GM21576 (cell line): ENCODE measurements around the gene HOXB9.

ENCODE experiments used
- ATAC-seq: cut with Tn5 transposase; IDR thresholded peaks from one replicate; pipeline ENCODE4 v1.9.1; 2021; ENCODE audit warnings: mild to moderate bottlenecking, moderate library complexity; ENCODE audit not compliant: unreplicated experiment

Gene HOXB9

DNA sequence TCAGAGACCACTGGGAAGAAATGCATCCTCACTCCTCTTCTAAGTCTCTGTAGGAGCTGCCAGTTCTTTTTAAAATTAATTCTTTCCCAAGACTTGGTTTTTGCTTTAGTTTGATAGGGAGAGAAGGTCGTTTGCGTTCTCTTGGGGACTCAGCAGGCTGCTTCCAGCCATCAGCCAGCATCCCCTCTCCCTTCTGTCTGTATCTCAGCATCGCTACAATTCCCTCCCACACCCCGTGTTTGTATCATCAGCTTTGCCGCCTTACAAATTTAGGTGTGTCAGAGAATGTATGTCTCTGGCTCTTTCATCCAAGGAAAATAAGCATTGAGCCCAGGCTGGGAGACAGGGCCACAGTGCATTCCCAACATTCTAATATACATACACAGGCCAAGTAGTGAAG, 26.8 kb downstream of the HOXB9 start:
- no peak for ATAC-seq

DNA sequence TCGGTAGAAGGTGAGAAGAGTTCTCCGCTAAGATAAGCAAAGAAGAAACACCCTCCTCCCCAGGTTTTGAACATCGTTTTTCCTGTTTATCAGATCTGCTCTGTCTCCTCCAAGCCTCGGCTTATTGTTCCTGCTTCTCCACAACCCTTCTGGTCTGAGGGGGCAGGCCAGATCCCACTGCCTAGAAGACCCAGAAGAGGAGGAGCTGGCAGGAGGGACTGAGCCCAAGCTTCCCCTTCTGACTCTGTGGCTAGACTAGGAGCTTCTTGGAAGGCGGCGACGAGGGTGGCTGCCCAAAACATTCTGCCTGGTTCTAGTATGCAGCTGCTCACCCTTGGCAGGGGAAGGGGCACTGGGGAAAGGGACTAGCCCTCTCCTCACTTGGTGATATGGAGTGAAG, 27.4 kb downstream of the HOXB9 start:
- ATAC-seq: no peak

DNA sequence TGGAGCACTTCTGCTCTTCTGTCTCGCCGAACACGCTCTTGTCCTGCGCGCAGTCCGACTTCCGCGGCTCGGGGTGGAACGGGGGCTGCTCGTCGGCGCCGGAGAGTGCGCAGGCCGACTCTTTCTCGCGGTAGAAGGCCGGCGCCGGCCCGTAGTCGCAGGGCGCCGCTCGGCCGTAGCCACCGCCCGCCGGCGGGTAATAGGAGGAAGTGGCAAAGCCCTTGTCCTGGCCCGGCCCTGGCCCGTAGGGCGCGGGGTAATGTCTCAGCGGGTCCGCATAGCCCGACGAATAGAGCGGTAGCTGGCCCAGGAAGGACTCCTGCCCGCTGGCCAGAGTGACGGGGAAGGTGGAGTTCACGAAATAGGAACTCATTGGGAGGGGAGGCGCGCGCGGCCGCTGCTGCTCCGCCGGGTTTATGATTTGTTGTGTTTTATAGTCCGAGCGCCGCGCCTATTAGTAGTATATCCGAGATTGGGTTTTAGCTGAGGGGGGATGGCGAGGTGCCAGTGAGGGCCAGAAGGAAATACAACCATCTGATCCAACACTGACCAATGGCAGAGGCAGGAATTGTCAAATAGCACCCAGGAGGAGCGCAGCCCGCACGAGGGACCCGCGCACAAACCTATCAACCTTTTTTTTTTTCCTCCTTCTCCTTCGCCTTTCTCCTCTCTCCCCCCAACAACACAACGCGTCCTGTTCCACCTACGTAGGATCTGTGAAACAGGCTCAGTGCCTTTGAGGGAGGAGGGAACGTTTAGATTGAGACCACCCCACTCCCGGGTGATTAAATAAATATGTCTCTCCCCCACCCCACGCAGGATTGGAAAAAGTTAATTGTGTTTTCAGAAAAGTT, 28.2 kb downstream of the HOXB9 start:
- ATAC-seq: no peak

DNA sequence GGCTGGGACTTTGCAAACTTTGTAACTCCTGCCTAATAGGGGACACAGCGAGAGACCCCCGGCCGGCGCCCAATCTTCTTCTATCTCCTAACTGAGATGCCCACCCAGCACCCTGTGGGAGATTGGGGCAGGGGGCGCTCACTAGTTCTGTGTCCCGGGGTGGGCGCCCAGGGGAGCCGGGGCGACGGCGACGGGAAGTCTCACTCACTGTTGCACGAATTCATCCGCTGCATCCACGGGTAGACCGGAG, 28.7 kb downstream of the HOXB9 start:
- ATAC-seq: no peak

DNA sequence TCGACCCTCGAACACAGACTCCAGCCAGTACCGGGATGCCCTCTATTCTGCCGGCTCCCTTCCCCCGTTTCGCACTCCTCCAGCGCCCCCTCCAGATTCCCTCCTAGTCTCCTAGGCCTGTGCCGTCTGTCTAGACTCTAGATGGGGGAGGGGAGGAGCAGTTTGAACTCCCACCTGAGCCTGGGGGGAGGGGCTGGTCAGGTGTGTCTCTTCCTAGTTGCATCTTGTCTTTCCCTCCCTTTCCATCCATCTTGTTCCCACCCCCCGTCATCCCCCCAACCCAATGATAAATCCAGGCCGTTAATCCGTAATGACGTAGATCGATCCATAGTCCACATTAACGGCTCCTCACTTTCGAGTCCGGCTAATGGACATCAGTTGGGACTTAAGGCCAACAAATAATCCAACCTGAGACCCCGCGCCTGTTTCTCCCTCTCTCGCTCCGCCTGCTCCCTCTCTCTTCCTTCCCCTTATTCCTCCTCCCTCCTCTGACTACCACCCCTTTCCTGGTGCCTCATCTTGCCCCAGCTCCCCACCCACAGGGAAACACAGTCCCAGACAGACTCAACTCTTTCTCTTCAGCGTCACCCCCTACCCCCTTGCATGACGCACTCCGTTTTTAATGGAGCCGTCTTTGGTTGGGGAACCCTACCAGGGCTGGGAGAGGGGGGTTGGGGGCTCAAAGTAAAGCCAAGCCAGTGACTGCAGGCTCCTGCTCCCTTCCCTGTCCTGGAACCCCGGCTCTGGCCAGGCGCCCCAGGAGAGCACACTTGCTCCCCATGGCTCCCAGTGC, 29.2 kb downstream of the HOXB9 start:
- ATAC-seq: no peak

DNA sequence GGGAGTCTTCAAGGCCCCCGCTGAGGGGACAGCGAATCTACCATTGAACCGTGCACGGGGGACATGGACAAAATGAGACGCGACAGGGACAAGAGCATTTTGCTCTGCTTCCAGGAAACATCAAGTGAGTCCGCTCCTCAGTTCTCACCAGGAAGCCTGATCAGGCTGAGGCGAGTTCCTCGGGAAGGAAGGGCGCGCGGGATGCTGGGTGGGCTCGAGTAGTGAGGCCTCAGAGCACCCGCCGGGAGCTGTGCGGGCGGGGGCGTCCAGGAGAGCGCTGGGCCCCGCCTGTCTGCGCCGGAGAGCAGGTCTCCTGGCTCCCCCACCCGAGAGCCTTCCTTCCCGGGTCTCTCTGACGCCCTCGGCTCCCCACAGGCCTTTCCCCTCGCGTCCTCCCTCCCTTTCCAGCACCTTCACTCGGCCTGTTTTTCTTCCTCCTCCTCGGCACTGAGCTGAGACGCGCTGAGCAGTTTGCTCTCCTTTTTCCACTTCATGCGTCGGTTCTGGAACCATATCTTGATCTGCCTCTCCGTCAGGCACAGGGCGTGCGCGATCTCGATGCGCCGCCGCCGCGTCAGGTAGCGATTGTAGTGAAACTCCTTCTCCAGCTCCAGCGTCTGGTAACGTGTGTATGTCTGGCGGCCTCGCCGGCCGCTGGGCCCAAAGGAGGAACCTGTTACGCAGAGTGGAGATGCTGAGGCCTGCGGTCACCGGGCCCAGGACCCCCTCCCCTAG, 30.0 kb downstream of the HOXB9 start:
- no peak for ATAC-seq

DNA sequence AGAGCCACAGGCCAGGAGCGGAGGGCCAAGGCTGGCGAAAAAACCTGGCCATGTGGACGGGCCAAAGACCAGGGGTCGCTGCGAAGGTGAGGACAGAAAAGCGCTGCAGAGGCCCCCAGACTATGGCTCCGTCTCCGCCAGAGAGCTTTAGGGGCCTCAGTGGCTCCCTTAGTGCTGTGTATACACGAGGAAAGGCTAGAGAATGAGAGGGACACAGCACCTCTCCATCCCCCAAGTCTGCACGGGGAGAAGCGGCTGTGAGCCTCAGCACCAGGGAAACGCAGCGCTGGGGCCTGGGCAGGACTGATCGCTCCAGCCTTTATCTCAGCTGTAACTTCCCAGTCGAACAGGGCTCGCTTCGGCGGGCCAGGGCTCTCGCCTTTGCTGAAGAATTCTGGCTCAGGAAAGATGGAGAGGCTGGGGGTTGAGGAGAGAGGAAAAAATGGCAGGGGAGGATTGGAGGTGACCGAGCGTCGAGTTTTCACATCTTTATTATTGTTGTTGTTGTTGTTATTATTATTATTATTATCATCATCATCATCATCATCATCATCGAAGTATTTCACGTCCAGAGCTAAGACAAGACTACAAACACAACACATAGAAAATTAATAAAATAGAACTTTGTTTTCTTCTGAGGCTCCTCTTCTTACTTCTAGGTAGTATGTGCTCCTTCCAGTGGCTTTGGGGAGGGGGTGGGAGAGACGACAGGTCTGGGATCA, 30.7 kb downstream of the HOXB9 start:
- ATAC-seq: no peak

DNA sequence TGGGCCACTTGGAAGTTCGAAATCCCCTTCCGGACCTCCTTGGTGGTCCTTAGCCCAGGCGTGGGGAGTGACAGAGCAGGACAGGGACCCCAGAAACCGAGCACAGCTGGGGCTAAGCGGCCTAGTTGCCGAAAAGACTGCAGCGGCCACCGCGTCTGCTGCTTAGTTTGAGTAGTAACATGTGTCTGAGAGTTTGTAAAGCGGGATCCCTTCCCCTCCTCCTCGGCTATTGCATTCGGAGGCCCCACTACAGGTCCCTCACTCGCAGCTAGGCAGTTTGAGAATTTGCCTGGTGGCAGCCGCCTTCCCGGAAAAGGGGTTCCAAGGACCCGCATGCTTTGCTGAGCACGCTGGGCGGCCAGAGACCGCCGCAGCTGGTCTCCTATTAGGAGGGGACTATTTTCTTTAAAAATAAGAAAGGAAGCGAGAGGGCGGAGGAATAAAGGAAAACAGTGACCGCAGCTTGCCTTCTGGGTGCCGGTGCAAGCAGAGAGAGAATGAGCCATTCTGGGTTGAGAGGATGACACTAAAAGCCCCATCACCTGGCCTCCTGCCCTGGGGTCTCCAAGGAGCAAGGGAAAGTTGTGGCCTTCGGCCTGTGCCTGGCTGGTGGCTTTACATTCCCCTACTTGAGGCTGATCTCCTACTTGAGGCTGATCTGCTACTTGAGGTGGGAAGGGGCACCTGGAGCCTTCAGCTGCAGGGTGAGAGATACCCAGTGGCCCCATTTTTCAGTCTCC, 31.4 kb downstream of the HOXB9 start:
- no peak for ATAC-seq

DNA sequence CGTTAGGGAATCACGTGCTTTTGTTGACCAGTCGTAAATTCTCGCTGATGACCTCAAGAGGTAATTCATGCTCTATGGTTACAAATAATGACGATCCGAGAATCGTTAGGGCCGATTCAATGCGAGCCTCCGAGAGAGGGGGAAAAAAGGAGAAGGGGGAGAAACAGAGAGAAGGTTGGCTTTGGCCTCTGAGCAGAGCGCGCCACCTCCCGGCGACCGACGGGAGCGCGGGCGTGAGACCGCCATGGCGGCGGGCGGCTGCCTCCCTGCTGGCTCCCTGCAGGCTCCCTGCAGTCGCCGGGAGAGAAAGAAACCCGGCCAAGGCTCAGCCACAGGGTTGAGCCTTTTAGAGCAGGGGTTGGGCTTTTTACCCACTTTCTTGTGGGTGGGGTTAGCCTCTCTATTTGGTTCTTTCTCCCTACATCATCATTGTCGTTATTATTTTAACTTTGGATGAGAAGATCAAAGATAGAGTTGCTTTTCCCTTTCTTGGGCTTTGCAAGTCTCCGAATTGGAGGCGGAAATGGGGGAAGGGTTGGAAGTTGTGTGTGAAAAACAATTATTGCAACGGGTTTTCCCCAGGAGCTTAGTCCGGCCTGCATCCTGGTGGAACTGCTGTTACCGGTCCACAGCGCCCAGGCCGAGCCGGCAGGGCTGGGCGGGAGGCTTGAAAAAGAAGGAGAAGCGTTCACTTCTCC, 32.2 kb downstream of the HOXB9 start:
- no peak for ATAC-seq

DNA sequence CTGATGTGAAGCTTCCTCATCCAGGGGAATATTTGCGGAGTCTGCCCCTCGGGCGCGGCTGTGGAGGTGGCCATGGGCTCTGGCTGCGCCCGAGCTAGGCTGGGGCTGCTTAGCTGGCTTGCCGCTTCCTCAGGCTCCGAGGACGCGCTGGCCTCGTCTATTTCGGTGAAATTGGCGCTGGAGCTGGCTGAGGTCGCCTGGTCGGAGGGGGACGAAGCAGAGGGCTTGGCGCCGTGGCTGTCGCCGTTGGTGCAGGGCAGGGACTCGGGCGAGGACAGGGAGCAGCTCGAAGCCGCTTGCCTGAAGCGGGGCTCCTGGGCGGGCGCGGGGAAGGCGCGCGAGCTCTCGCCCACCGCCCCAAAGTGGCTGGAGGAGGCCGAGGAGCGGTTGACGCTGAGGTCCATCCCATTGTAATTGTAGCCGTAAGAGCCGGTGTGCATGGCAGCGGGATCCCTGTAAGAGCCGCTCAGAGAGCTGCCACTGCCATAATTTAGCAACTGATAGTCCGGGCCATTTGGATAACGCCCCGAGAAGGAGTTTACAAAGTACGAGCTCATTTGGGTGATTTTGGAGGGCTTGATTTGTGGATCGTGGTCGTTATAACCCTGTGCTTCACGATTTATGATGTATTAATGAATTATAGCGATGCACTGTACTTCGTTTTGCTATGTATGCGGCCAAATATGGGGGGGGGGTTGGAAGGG, 32.9 kb downstream of the HOXB9 start, which contains the start of gene HOXB5:
Gene HOXB5, minus strand, starts transcription at position 654 of the 704 bp plus-strand sequence. Its CDS starts 97 bp downstream, at position 557.
- ATAC-seq: no peak

DNA sequence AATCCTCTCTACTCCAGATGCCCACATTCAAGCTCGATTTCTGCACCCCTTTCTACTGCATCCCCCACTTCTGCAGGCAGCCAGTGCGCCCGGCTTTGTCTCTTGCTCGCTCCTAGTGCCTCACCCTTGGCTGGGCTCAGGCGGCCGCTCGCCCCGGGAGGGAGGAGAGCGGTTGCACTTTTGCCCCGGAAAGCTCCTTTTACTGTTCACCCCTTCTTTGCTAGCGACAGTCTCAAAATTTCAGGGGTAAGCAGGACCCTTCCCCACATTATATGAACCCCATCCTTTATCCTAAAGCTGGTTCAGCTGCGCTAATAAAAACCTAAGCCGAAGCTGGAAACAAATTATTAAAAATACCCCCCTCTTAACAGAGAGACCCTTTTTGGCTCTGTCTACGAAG, 33.6 kb downstream of the HOXB9 start:
- ATAC-seq: no peak

DNA sequence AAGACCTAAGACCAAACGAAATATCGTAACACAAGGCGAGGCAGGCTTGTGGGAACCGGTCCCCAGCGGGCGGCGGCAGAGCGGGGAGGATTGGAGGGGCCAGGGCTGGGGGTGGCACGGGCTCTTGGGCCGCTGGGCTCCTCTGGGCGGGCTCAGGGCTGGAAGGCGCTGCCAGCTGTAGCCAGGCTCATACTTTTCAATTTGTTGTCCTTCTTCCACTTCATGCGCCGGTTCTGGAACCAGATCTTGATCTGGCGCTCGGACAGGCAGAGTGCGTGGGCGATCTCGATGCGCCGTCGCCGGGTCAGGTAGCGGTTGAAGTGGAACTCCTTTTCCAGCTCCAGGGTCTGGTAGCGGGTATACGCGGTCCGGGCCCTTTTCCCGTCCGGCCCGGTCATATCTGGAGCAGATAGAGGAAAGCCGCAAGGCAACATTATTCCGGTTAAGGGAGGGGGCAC, 34.1 kb downstream of the HOXB9 start:
- ATAC-seq: no peak

DNA sequence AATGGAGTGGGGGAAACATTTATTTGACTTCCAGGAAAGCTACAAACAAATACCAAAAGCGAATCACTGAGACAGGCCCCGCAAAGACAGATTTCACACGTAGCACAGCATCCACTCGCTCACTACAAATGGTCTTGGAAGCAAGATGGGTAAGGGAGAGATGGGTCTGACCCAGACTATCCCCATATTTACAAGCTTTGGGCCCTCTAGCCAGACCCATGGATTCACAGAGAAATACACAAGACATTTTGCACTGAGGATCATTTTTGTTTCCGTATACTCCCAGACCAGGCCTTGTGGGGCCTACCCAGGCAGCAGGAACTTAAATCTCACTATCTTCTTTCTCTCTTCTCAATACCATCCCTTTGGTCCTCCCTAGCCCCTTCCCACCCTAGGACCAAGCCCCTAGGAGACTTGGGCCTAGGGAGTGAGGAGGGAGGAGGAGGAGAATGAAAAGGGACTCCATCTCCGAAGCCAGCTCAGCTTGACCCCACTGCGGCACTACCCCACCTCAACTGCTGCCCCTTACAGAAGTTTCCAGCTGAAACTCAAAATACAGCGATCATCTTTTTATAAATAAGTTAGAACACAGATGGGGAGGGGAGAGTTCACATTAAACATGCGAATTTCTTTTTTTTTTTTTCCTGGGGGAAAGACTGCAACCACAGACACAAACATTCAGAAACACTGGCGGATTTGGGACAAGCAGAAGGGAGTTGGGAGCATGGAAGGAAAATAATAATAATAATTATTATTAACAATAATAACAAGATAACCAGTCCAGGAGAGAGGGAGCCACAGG, 34.7 kb downstream of the HOXB9 start:
- no peak for ATAC-seq

DNA sequence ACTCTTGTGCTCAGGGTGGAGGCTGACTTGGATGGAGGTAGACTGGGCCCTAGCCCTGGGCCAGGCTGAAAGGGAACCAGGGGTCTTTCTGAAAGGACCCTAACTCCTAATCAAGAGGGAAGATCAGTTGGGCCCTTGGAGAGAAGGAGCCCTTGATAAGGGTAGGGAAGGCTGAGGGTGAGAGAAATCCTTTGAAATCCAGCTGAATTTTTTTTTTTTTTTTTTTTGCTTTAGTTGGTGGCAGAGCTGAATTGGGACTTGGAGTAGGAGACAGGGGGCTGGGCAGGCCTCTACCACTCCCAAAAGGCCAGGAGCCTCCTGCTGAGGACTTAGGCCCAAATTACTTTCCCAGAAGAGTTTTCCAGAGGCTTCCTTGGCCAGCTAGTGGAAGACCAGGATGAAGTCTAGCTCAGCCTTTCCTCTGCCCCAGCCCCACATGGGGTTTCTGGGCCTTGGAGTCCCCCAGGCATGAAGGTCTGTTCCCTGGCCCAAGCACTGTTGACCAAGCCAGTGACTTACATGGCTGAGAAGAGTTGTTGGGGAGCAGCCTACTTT, 35.5 kb downstream of the HOXB9 start:
- no peak for ATAC-seq

DNA sequence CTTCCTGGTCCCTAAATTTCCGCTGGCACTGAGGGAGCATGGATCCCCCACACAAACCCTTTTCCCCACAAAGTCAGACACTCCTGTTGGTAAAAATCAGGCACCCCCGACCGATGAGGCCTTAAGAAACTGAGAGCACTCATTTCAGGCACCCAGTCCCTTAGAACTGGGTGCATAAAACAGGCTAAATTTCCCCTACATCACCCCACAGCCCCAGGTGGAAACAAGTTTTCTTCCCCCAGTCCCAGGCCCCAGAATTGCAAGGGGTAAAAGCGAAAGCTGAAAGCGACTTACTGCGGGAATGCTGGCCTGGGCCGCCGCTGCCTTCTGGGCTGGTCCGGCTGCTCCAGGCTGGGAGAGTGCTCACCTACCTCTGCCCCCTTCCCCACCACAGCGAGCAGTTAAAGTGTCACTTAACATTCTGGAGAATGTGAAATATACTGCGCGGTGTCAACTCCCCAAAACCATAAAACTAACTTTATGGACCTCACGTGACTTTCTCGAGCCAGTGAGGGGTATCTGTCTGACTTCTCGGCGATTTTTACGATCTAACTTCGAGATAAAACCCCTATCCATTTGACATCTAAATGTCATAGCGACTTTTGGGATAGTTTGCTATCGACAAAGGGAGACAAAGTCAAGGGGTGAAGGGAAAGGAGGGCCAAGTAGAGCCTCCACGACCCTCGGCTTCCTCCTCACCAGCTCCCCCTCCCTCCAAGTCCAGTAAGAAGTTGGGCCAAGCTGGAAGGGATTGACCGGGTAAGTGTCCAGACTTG, 36.1 kb downstream of the HOXB9 start, which contains the start of gene HOXB3:
Gene HOXB3, minus strand, starts transcription at position 411 of the 776 bp plus-strand sequence. CDS start 37,767 bp downstream, outside the sequence.
- no peak for ATAC-seq

DNA sequence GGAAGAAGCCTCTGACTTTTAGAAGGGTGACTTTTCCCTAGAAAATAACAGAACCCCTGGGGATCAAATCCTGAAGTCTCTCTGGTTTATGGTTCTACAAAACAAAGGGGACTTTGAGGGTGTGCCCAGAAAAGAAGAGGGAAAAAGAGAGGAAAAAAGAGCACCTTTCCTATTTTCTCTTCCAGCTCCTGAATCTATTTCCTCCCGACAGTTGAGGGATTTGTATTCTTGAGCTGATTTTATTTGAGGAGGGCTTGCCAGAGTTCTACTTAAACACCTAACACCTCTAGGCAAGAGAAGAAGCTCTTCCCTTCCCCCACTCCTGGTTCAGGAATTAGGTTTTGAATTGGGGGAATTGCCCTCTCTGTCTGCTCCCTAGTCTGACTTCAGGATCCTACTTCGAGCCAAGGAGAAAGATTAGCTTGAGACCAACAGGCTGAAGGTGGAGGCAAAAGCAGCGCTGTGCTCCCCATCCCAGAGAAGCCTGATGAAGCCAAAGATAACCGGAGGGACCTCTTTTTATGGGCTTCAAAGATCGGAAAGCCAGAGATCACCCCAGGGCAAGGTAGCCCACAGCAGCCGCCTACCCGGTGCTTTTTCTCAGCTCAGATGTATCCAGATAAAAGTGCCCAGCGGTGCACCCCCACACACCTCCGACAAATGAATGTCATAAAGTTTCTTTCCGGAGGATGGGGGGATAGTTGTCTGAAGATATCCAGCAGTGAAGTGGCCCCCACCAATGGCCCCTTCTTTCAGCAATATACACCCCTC, 36.9 kb downstream of the HOXB9 start:
- ATAC-seq: no peak
